Mesothelial cell of epicardium (in vitro differentiated cells): ENCODE results near the gene DHX32. TPM values are rescaled to one million over a fixed set of nuclear protein-coding genes. Genes with fewer than 3 reads are reported as not detected.

Experiments used
- DNase-seq, 2 experiments: peaks; one replicate each; pipeline ENCODE4 v3.0.0; 2021; ENCODE audit warnings: low spot score in 2 of 2; ENCODE audit not compliant: unreplicated experiment in 2 of 2
- H3K27ac Mint-ChIP-seq: 2 replicates; pipeline ENCODE4 v1.8.0; 2021; ENCODE audit warnings: mixed read lengths
- H3K27me3 Mint-ChIP-seq: 2 replicates; pipeline ENCODE4 v1.8.0; 2021; ENCODE audit warnings: low read depth, mixed read lengths
- H3K36me3 Mint-ChIP-seq: 2 replicates; pipeline ENCODE4 v1.8.0; 2021; ENCODE audit warnings: mixed read lengths
- H3K4me1 Mint-ChIP-seq: 2 replicates; pipeline ENCODE4 v1.8.0; 2021; ENCODE audit warnings: mixed read lengths
- H3K4me3 Mint-ChIP-seq: 2 replicates; pipeline ENCODE4 v1.8.0; 2021; ENCODE audit warnings: mild to moderate bottlenecking, moderate library complexity, mixed read lengths
- H3K9me3 Mint-ChIP-seq: 2 replicates; pipeline ENCODE4 v1.8.0; 2021; ENCODE audit warnings: mixed read lengths
- total RNA-seq: library from RNA; stranded (reverse); gene quantifications from 3 replicates; pipeline ENCODE4 v1.2.1, GENCODE V29; 2021
- TF ChIP-seq, protein P1 (sequence below): fragments of 200-600 bp; sonication (generic); IDR thresholded peaks from one replicate; pipeline ENCODE4 v1.5.0; 2021; ENCODE audit warnings: antibody characterized with exemption; ENCODE audit not compliant: unreplicated experiment

DHX32 gene
- total RNA-seq, 1 donor from 2014 or later = 30.0 TPM

DNA sequence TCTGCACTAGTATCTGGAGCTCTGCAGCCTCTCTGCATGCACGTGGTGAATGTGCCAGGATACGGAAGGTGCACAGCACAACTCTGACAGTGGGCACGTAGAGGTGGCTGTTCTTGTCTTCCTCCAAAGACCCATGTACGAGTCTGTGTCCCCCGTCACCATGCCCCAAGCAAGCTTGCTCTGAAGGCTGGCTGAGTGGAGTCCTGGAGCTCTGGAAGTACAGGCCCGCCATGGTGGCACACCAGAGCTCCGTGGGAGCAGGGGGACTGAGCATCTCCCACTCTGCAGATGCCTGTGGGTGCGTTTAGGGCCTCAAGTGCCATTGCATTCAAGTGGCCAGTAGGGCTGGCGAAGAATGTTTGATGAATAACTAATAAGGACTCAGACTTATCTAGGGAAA lies 40.7 kb downstream of the DHX32 start:
- TF ChIP-seq, protein P1, sequence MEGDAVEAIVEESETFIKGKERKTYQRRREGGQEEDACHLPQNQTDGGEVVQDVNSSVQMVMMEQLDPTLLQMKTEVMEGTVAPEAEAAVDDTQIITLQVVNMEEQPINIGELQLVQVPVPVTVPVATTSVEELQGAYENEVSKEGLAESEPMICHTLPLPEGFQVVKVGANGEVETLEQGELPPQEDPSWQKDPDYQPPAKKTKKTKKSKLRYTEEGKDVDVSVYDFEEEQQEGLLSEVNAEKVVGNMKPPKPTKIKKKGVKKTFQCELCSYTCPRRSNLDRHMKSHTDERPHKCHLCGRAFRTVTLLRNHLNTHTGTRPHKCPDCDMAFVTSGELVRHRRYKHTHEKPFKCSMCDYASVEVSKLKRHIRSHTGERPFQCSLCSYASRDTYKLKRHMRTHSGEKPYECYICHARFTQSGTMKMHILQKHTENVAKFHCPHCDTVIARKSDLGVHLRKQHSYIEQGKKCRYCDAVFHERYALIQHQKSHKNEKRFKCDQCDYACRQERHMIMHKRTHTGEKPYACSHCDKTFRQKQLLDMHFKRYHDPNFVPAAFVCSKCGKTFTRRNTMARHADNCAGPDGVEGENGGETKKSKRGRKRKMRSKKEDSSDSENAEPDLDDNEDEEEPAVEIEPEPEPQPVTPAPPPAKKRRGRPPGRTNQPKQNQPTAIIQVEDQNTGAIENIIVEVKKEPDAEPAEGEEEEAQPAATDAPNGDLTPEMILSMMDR = no peak
- no peak overlapping the region for H3K4me3 Mint-ChIP-seq
- DNase-seq = no peak
- no peak overlapping the region for H3K27ac Mint-ChIP-seq
- no peaks in the 10 kb centered on the region for H3K27me3 Mint-ChIP-seq
- peaks cover 2% of the 10 kb centered on the region for H3K4me1 Mint-ChIP-seq
- peaks cover 28% of the 10 kb centered on the region for H3K36me3 Mint-ChIP-seq
- H3K9me3 Mint-ChIP-seq = no peaks in the 10 kb centered on the region

GRCh38 chr10:125838802-125839575 lies 42.1 kb downstream of the DHX32 start:
- no peak overlapping the region for H3K27ac Mint-ChIP-seq
- no peaks in the 10 kb centered on the region for H3K27me3 Mint-ChIP-seq
- peaks cover 2% of the 10 kb centered on the region for H3K4me1 Mint-ChIP-seq
- TF ChIP-seq, protein P1 = no peak
- no peak for DNase-seq
- H3K9me3 Mint-ChIP-seq = no peaks in the 10 kb centered on the region
- H3K4me3 Mint-ChIP-seq = no peak overlapping the region
- H3K36me3 Mint-ChIP-seq = peaks cover 32% of the 10 kb centered on the region

- H3K27me3 Mint-ChIP-seq = no peaks in the 10 kb centered on the region
- DNase-seq = no peak
- H3K9me3 Mint-ChIP-seq = no peaks in the 10 kb centered on the region
- H3K4me3 Mint-ChIP-seq = no peak overlapping the region
- peaks cover 40% of the 10 kb centered on the region for H3K36me3 Mint-ChIP-seq
- TF ChIP-seq, protein P1 = no peak
- H3K4me1 Mint-ChIP-seq = peaks cover 2% of the 10 kb centered on the region
- H3K27ac Mint-ChIP-seq = no peak overlapping the region
Measured at GRCh38 chr10:125836746-125837145, 44.3 kb downstream of the DHX32 start.

GRCh38 chr10:125828311-125828710 lies 52.8 kb downstream of the DHX32 start:
- Mint-ChIP-seq H3K4me3 (no peak overlapping the region), H3K27ac (no peak overlapping the region), H3K27me3 (no peaks in the 10 kb centered on the region), H3K9me3 (no peaks in the 10 kb centered on the region), H3K4me1 (peaks cover 7% of the 10 kb centered on the region), H3K36me3 (peaks cover 30% of the 10 kb centered on the region)
- TF ChIP-seq, protein P1 = no peak
- DNase-seq = no peak

DNA sequence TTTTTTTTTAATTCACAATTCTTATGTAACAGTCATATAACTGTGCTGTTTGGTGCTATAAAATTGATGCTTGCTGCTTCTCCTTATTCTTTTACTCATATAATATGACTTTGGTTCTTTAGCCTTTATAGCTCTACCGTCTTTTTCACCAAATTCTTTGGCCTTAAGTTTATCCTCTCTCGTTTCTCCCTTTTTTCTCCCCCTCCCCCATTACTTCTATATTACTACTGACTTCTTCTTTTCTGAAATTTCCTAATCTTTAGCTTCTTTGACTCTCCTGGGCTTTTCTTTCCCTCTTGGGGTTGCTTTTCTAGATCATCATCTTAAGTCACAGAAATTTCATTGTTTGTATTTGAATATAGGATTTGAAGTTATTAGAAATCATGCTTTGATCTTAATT lies 54.0 kb downstream of the DHX32 start:
- TF ChIP-seq, protein P1 = no peak
- DNase-seq = no peak
- Mint-ChIP-seq H3K4me1 (peaks cover 7% of the 10 kb centered on the region), H3K27ac (no peak overlapping the region), H3K27me3 (no peaks in the 10 kb centered on the region), H3K36me3 (peaks cover 28% of the 10 kb centered on the region), H3K9me3 (no peaks in the 10 kb centered on the region), H3K4me3 (no peak overlapping the region)
